Naive thymus-derived CD8-positive, alpha-beta T cell (primary cell): Measurements from ENCODE around the gene MAML3. TPM values are rescaled to one million over a fixed set of nuclear protein-coding genes. Genes with fewer than 3 reads are reported as not detected.
A peak's percentile ranks its signal among the peaks of the same experiment; 100 is the strongest.

Source experiments
- ATAC-seq, 2 donors: fragments of 150-1000 bp; cut with Tn5 transposase in 1 of 2; sonication (Bioruptor Pico), chemical (Tn5 transposase) in 1 of 2; 1 replicate in 1 of 2; 2 replicates in 1 of 2; pipeline ENCODE4 v1.10.0; 2021; ENCODE audit warnings: mild to moderate bottlenecking in 2 of 2, moderate library complexity in 2 of 2
- POLR2A ChIA-PET: fragments of 350-600 bp; sonication (Branson Sonifier 250); formaldehyde crosslinking; loops from one replicate; lab custom pipeline; 2021; ENCODE audit warnings: antibody characterized with exemption; lab: Charles Lee
- DNase-seq, 10 donors: peaks; one replicate each; pipeline versions ENCODE4 v3.0.0 to v3.0.0-alpha.2; 2020 to 2022
- H3K27ac Mint-ChIP-seq, 10 donors: one replicate each; pipeline ENCODE4 v1.8.0; 2020 to 2022; ENCODE audit warnings: mild to moderate bottlenecking in 10 of 10, mixed read lengths in 10 of 10, moderate library complexity in 4 of 10, inconsistent platforms in 1 of 10
- H3K27me3 Mint-ChIP-seq, 5 donors: one replicate each; pipeline ENCODE4 v1.8.0; 2021 to 2022; ENCODE audit warnings: mixed read lengths in 5 of 5
- H3K36me3 Mint-ChIP-seq, 3 donors: one replicate each; pipeline ENCODE4 v1.8.0; 2020 to 2022; ENCODE audit warnings: mixed read lengths in 3 of 3, mild to moderate bottlenecking in 2 of 3, inconsistent platforms in 1 of 3
- H3K4me1 Mint-ChIP-seq, 4 donors: one replicate each; pipeline ENCODE4 v1.8.0; 2021 to 2022; ENCODE audit warnings: mixed read lengths in 4 of 4
- H3K4me3 Mint-ChIP-seq, 10 donors: one replicate each; pipeline ENCODE4 v1.8.0; 2020 to 2022; ENCODE audit warnings: mild to moderate bottlenecking in 10 of 10, mixed read lengths in 10 of 10, moderate library complexity in 6 of 10, inconsistent platforms in 1 of 10
- H3K9me3 Mint-ChIP-seq, 9 donors: one replicate each; pipeline ENCODE4 v1.8.0; 2020 to 2022; ENCODE audit warnings: mixed read lengths in 9 of 9, mild to moderate bottlenecking in 3 of 9, inconsistent platforms in 1 of 9, moderate library complexity in 1 of 9
- polyA plus RNA-seq, 3 donors: library from polyadenylated mRNA; unstranded; fragments of 300-500 nt; fragmentation: Illumina TruSeq; gene quantifications; one replicate each; pipeline ENCODE4 v1.2.3, GENCODE V29; 2021
- total RNA-seq, 8 experiments: library from RNA in 2 of 8; stranded (reverse) in 2 of 8; gene quantifications; one replicate each; pipeline ENCODE4 v1.2.3 and lab custom pipeline; 2021 to 2026

Gene MAML3
- total and polyA plus RNA-seq, 5 experiments from 2014 or later = 0.51 to 5.3 (median 1.6) TPM

DNA sequence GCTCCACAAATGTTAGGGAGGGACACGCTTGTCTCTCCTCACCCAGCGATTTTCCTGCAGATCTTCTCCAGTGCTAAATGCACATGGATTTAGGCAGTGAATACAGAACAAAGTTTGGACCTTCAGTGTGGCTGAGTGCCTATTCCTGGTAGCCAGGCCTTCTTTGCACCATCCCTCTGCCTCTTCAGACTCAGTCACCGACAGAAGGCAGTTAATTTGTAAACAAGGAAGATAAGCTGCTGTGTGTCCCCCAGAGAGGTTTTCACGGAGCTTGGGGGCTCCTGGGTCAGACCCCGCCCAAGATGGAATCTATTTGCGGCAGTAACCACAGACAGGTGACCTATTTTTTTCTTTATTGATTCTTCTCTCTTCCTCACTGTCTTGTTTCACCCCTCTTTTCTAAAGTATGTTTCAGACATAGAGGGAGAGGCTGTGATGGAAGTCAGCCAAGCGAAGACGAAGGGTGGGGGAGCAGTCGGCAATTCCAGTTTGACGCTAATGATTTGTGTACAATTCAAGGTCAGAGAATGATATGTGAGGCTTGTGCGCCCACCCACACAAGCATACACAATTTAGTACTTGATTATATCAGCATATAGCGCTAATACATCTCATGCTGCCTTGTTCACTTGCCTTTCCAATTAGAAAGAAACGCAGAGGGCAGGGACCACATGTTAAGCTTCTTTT is 287.6 kb downstream of the MAML3 start:
- H3K4me1 Mint-ChIP-seq = peaks cover 0 to 5% (median 0%) of the 10 kb centered on the region in 4 donors
- DNase-seq = no peak
- no peak overlapping the region for H3K4me3 Mint-ChIP-seq
- no peaks in the 10 kb centered on the region for H3K9me3 Mint-ChIP-seq
- ATAC-seq = no peak
- H3K27me3 Mint-ChIP-seq = no peaks in the 10 kb centered on the region
- POLR2A ChIA-PET = no interaction called here
- no peak overlapping the region for H3K27ac Mint-ChIP-seq
- H3K36me3 Mint-ChIP-seq = peaks cover 0 to 4% (median 0%) of the 10 kb centered on the region in 3 donors

DNA sequence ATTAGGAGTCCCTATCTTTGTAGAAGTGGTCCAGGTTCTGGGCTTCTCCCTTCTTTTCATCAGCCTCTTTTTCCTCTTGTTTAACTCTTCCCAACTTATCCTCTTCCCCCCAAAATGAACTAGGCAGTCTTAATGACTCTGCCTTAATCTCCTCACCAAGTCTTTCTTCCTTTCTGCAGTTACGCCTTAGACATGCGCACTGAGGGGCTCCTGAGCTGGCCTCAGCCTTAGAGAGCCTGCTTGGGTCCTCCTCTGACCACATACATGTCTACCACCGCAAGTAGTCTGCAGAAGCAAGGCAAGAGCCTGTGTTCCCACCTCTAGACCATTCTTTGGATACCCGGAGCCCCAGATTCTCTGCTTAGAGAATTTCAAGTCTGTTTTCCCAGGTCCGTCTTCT is 288.4 kb downstream of the MAML3 start:
- no peaks in the 10 kb centered on the region for H3K9me3 Mint-ChIP-seq
- DNase-seq = no peak
- H3K27ac Mint-ChIP-seq = peak overlapping the region in 1 of 10 donors; percentile 45
- H3K4me3 Mint-ChIP-seq = no peak overlapping the region
- no peaks in the 10 kb centered on the region for H3K27me3 Mint-ChIP-seq
- POLR2A ChIA-PET = no interaction called here
- no peak for ATAC-seq
- H3K4me1 Mint-ChIP-seq = peaks cover 0 to 5% (median 0%) of the 10 kb centered on the region in 4 donors
- H3K36me3 Mint-ChIP-seq = peaks cover 0 to 4% (median under 1%) of the 10 kb centered on the region in 3 donors

DNA sequence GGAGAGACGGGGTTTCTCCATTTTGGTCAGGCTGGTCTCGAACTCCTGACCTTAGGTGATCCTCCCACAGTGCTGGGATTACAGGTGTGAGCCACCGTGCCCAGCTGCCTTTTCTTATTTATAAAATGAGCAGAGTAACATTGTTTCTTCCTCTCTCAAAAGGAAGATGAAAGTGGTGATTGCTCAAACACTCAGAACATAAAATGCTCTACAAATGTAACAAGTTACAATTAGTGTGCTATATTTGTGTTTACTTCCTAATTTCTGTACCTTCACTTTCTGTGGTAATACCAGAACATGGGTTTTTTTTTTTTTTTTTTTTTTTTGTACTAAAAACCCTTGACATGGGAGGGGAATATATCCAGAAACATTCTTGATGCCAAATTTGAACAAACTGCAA is 290.5 kb downstream of the MAML3 start:
- H3K4me1 Mint-ChIP-seq = peaks cover 0 to 8% (median 3%) of the 10 kb centered on the region in 4 donors
- H3K36me3 Mint-ChIP-seq = peaks cover 3 to 4% (median 3%) of the 10 kb centered on the region in 3 donors
- no peaks in the 10 kb centered on the region for H3K27me3 Mint-ChIP-seq
- no peaks in the 10 kb centered on the region for H3K9me3 Mint-ChIP-seq
- DNase-seq (no peak), ATAC-seq (no peak)
- no peak overlapping the region for H3K4me3 Mint-ChIP-seq
- POLR2A ChIA-PET = no interaction called here
- H3K27ac Mint-ChIP-seq = no peak overlapping the region

DNA sequence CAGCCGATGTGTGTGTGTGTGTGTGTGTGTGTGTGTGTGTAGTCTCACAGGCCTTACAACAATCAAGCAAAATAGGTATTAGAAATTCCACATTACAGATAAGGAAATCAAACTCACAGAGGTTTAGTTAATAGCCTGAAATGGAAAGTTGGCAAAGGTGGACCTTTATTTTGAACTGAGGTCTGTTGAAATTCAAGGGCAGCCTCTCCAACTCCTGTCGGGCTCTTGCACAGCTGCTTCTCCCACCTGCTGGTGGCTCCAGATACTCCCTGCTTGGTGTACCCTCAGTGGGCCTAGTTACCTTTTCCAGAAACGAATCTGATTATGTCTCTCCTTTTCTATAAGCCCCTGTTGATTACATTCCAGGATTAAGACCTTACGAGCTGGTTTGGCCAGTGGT is 292.5 kb downstream of the MAML3 start:
- H3K4me3 Mint-ChIP-seq = no peak overlapping the region
- no peak overlapping the region for H3K27ac Mint-ChIP-seq
- peaks cover 8 to 22% (median 17%) of the 10 kb centered on the region in 4 donors for H3K4me1 Mint-ChIP-seq
- no peaks in the 10 kb centered on the region for H3K9me3 Mint-ChIP-seq
- no peak for DNase-seq
- H3K27me3 Mint-ChIP-seq = no peaks in the 10 kb centered on the region
- no peak for ATAC-seq
- H3K36me3 Mint-ChIP-seq = peaks cover 3 to 4% (median 3%) of the 10 kb centered on the region in 3 donors
- POLR2A ChIA-PET = no interaction called here

DNA sequence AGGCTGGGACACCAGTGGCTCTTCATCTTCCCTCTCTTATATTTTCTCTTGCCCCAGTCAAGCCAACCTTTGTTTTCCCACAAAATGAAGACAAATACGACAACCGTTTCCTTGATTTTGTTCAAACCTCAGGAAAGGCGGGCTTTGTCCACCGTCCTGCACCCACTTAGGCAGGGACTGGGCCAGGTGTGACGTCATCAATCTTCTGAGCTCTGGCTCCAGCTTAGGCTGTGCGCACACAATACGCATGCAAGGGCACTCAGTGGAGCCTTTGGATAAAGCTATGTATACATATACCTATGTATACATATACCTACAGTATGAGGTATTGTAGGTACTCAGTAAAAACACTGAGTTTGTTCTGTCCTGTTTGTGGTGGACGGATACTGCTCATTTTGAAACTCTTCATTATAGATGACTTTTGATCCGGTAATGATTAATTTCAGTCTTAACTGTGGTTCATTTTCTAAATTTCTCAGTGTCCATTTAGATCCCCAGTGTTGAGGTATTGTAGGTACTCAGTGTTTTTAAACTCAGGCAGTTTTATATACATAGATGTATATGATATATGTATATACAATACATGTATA is 293.5 kb downstream of the MAML3 start:
- no peaks in the 10 kb centered on the region for H3K9me3 Mint-ChIP-seq
- H3K4me3 Mint-ChIP-seq = no peak overlapping the region
- H3K4me1 Mint-ChIP-seq = peaks cover 8 to 28% (median 20%) of the 10 kb centered on the region in 4 donors
- POLR2A ChIA-PET = no interaction called here
- no peaks in the 10 kb centered on the region for H3K27me3 Mint-ChIP-seq
- DNase-seq = no peak
- H3K36me3 Mint-ChIP-seq = peaks cover 3 to 4% (median 3%) of the 10 kb centered on the region in 3 donors
- ATAC-seq = no peak
- no peak overlapping the region for H3K27ac Mint-ChIP-seq

DNA sequence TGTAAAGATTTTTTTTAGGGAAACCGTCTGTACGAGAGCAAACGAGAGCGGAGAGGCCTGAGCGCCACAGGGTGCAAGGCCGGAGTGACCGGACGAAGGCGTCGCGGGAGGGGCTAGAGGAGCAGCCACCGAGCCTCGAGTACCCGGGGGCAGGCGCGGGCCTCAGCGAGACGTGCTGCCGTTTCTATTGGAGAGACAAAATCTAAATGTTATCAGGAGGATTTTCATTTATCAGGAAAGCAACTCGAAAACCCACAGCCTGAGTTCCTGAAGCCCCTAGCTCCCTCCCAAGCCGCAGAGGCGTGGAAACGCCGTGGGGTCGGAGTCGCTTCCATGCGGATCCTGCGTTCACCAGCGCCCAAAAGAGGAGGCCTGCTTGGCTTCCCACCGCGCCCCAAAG is 294.1 kb downstream of the MAML3 start:
- Mint-ChIP-seq H3K27me3 (no peaks in the 10 kb centered on the region), H3K4me3 (no peak overlapping the region), H3K9me3 (no peaks in the 10 kb centered on the region), H3K27ac (no peak overlapping the region), H3K4me1 (peaks cover 8 to 28% (median 20%) of the 10 kb centered on the region in 4 donors), H3K36me3 (peaks cover 3 to 4% (median 3%) of the 10 kb centered on the region in 3 donors)
- POLR2A ChIA-PET = no interaction called here
- ATAC-seq = no peak
- no peak for DNase-seq

DNA sequence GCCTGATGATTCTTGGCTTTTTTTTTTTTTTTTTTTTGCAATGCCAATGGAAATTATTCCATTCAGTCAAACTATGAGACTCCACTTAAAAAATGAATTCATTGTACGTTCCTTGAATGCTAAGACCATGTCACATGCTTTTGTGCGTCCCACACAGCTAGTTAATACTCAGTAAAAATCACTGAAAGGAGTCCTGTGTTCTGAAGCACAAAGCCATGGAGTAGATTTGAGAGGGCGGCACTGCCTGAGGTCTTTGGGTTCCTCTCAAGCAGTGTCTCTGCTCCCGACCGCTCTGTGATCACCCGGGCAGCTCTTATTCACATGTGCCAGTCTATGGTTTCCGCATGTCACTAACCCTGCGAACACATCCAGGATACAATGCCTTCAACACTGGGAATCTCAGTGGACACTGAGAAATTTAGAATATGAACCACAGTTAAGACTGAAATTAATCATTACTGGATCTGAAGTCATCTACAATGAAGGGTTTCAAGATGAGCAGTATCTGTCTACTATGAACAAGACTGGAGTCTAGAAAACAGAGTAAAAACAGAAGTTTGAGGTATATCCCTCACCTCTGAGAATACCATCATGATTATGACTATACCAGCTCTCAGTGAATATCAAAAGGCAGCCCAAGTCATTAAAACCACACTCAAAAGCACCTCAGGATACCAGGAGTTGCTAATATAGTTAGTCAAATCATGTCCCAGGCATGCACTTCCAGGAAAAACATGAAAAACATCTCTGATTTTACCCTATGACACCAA is 295.4 kb downstream of the MAML3 start:
- H3K4me1 Mint-ChIP-seq = peaks cover 8 to 28% (median 19%) of the 10 kb centered on the region in 4 donors
- no peak overlapping the region for H3K4me3 Mint-ChIP-seq
- no peak for ATAC-seq
- peaks cover 3 to 4% (median 3%) of the 10 kb centered on the region in 3 donors for H3K36me3 Mint-ChIP-seq
- no peaks in the 10 kb centered on the region for H3K9me3 Mint-ChIP-seq
- POLR2A ChIA-PET = no interaction called here
- DNase-seq = no peak
- no peaks in the 10 kb centered on the region for H3K27me3 Mint-ChIP-seq
- no peak overlapping the region for H3K27ac Mint-ChIP-seq

DNA sequence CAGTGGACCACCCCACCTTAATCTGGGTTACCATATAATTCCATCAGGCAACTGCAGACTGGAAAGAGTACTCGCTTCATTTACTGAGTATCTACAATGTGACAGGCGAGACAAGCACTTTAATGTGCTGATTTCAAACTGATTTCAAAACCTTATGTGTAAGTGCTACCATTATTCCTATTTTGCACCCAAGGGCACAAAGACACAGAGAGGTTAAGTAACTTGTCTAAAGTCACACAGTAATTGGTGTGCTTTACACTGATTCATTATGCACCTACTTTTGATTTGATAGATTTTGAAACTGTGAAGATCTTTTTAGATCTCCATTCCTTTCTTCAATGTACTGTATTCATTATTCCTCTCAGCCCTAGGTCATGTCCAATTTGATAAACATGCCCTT is 296.0 kb downstream of the MAML3 start:
- Mint-ChIP-seq H3K27me3 (no peaks in the 10 kb centered on the region), H3K27ac (peak overlapping the region in 2 of 10 donors; percentile 37 to 70), H3K36me3 (peaks cover 3 to 5% (median 4%) of the 10 kb centered on the region in 3 donors), H3K4me1 (peaks cover 8 to 28% (median 17%) of the 10 kb centered on the region in 4 donors), H3K9me3 (no peaks in the 10 kb centered on the region), H3K4me3 (peak overlapping the region in 1 of 10 donors; percentile 40)
- ATAC-seq = no peak
- POLR2A ChIA-PET = interaction anchor here (0.6 kb wide), 1 partner anchor 20 kb away, joined by 3 read pairs; no protein-coding TSS in a partner anchor
- DNase-seq = no peak

DNA sequence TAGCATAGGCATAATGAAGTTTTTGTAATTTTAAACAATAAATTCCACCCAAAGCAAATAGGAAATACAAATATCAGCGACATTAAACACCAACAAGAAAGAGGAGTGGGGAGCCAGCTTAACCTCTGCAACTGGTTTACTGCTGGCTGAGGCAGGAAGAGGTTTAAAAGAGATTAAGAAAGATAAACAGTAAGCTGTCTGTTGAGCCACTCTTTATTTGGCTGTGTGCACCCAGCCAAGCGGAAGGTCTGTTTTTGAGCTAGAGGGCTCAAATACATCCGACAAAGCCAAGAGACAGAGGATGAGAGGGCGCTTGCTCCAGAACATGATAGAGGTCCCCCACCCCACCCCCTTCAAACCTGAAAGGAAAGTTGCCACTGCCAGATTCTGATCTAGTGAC is 297.0 kb downstream of the MAML3 start:
- Mint-ChIP-seq H3K4me3 (no peak overlapping the region), H3K36me3 (peaks cover 0 to 5% (median 3%) of the 10 kb centered on the region in 3 donors), H3K27ac (peak overlapping the region in 2 of 10 donors; percentile 24 to 44), H3K9me3 (no peaks in the 10 kb centered on the region), H3K27me3 (no peaks in the 10 kb centered on the region), H3K4me1 (peaks cover 8 to 28% (median 17%) of the 10 kb centered on the region in 4 donors)
- POLR2A ChIA-PET = no interaction called here
- peak in 1 of 10 donors; percentile 4 for DNase-seq
- peak in 1 of 2 donors; percentile 42 for ATAC-seq

DNA sequence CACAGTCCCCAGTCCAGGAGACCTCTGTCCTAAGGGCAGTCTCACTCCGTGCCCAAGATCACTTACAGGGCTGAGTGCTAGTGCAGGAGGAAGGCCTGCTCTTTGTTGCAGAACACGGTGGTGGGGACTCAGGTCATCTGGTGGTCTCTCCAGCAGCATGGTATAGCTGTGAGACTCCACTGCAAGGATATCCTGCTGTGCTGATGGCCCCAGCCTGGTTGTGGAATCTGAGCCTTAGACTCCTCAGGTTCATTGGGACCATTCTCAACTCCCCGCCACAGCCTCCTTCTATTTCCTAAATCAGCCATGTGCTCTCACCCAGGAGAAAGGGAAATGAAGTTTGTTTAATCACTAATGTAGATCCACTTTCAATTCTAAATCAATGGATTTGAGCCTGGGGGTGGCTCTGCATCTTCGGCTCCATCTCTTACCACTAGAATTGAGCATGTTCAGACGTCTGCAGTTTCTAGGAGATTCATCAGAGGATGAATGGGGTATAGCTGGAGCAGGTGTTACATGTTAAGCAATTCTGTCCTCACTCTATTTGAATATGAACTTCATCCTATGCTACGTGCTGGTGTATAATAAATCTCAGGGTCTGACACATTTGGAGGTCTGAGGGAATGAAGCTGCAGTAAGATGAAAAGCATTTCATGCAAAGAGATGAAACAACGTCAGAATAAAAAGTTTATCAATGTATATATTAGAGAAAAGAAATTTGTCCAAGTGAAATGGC is 299.1 kb downstream of the MAML3 start:
- H3K4me1 Mint-ChIP-seq = peaks cover 5 to 28% (median 17%) of the 10 kb centered on the region in 4 donors
- H3K27ac Mint-ChIP-seq = no peak overlapping the region
- no peaks in the 10 kb centered on the region for H3K9me3 Mint-ChIP-seq
- DNase-seq (no peak), ATAC-seq (no peak)
- H3K36me3 Mint-ChIP-seq = peaks cover 0 to 2% (median 0%) of the 10 kb centered on the region in 3 donors
- H3K4me3 Mint-ChIP-seq = no peak overlapping the region
- POLR2A ChIA-PET = no interaction called here
- H3K27me3 Mint-ChIP-seq = no peaks in the 10 kb centered on the region

DNA sequence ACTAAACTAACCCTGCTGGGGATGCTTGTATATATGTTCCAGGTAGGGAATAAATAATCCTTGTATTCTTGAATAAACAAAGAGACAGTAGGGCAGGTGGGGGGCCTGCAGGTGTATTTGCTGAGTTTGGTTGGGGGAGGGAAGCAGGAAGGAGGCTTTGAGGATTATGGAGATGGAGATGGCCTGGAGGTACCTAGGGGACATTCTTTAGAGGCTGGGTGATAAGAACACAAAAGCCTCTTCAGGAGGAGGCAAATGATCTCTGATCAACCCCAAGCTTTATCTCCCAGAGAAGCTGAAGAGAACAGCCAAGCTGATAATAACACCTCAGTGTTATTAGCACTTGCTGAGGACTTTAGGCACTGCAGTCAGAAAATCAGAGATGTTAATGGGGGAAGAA is 300.7 kb downstream of the MAML3 start:
- H3K36me3 Mint-ChIP-seq = peaks cover 0 to 2% (median 0%) of the 10 kb centered on the region in 3 donors
- no peak overlapping the region for H3K27ac Mint-ChIP-seq
- no peak overlapping the region for H3K4me3 Mint-ChIP-seq
- DNase-seq (no peak), ATAC-seq (no peak)
- peaks cover 5 to 22% (median 15%) of the 10 kb centered on the region in 4 donors for H3K4me1 Mint-ChIP-seq
- POLR2A ChIA-PET = no interaction called here
- no peaks in the 10 kb centered on the region for H3K27me3 Mint-ChIP-seq
- H3K9me3 Mint-ChIP-seq = no peaks in the 10 kb centered on the region

DNA sequence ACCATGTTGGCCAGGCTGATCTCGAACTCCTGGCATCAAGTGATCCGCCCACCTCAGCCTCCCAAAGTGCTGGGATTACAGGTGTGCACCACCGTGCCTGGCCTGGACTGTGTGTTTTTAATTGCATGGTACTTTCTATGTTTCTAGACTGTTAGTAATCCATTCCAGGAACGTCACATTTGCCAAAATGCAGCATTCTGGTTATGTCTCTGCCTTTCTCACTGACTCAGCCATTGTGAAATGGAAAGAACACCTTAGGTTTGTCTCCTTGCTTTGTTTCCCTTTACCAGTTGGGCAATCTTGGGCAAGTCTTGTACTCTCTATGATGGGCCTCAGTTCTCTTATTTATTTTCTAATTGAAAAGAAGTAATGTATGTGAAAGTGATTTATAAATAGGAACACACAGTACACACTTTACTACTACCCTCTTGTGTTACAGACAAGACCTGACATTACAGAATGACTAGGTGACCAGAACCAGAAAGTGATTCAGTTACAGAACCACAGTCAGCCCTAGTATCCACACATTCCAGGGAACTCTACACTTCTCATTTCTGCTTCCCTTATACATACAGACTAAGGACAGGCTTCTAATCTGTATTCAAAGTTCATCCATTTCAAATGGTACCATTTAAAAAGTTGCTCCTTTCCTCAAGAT is 301.2 kb downstream of the MAML3 start:
- ATAC-seq (no peak), DNase-seq (no peak)
- Mint-ChIP-seq H3K27ac (no peak overlapping the region), H3K4me3 (no peak overlapping the region), H3K9me3 (no peaks in the 10 kb centered on the region), H3K36me3 (peaks cover 0 to 2% (median 0%) of the 10 kb centered on the region in 3 donors), H3K27me3 (no peaks in the 10 kb centered on the region), H3K4me1 (peaks cover 5 to 19% (median 13%) of the 10 kb centered on the region in 4 donors)
- POLR2A ChIA-PET = interaction anchor here (0.7 kb wide), 1 partner anchor 29 kb away, joined by 6 read pairs; no protein-coding TSS in a partner anchor
